ENCODE measurements around the gene PPP5C.
"Not testable (repeated sequence)": the region's sequence is repeated elsewhere in the genome, so short reads cannot be mapped to it uniquely, and the experiment has no call there.

DNA sequence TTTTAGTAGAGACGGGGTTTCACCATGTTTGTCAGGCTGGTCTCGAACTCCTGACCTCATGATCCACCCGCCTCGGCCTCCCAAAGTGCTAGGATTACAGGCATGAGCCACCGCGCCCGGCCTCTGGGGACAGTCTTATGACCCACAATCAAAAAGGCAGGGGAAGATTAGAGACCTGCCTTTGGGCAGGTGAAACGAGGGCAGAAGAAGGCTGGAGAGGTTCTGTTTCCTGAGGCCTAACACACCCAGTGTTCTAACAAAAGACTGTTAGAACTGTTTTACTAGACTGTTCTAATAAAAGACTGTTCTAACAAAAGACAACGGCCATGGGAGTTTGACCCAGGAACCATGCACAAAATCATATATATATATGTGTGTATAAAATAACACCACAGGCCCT is 23.7 kb upstream of the PPP5C start:
- not testable (repeated sequence) for TF ChIP-seq EP300 (conservative IDR thresholded peaks at IDR 0.05; ENCODE audit: poor library complexity, severe bottlenecking); CTCF (IDR thresholded peaks at IDR 0.05; ENCODE audit: poor library complexity, severe bottlenecking)
